ENCODE data around the gene AQP6. TPM values are rescaled to one million over a fixed set of nuclear protein-coding genes. Genes with fewer than 3 reads are reported as not detected.

Gene AQP6
- total and polyA plus RNA-seq, 8 donors = 0.18 to 0.58 (median 0.45) TPM; not detected in 5

DNA sequence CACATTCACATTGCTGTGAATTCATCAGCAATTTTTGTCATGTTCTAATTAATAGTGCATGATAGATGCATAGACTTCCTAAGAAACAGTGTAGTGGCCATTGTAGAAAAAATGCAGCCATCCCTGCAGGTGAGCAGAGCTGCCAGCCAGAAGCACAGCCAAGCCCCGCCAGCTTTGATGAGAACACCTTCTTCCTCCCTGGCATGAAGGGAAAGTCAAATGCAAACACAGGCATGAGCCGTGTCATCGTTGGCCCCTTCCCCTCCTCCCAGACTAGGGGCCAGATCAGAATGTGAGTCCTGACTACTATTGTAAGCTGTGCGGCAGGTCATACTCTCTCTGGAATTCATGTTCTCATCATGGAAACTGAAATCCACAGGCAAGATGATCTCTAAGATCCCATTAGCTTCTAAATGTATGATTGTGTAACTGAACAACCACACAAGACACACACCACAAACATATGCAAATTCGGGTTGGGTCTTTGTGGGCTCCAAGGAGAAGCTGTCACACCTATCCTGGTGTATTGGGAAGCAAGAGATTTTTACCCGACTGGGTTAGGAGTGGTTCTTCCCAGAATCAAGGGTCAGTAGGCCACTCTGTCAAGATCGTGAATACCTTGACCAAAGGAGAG, 25.0 kb upstream of the AQP6 start:
- intact Hi-C loops (cut with DNase I; ENCODE audit: low total_unique reads) = no loop called here
- DNase-seq = no peak
- TF ChIP-seq, protein P1, sequence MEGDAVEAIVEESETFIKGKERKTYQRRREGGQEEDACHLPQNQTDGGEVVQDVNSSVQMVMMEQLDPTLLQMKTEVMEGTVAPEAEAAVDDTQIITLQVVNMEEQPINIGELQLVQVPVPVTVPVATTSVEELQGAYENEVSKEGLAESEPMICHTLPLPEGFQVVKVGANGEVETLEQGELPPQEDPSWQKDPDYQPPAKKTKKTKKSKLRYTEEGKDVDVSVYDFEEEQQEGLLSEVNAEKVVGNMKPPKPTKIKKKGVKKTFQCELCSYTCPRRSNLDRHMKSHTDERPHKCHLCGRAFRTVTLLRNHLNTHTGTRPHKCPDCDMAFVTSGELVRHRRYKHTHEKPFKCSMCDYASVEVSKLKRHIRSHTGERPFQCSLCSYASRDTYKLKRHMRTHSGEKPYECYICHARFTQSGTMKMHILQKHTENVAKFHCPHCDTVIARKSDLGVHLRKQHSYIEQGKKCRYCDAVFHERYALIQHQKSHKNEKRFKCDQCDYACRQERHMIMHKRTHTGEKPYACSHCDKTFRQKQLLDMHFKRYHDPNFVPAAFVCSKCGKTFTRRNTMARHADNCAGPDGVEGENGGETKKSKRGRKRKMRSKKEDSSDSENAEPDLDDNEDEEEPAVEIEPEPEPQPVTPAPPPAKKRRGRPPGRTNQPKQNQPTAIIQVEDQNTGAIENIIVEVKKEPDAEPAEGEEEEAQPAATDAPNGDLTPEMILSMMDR (IDR thresholded peaks at IDR 0.05) = no peak
- TF ChIP-seq POLR2A (IDR thresholded peaks at IDR 0.05) = no peak
- 63 to 77% (median 69%) methylated on average over 6 to 7 of the region's 7 CpGs for WGBS, 5 donors
- Histone ChIP-seq H3K9me3 (no peaks in the 10 kb centered on the region), H3K27me3 (peaks cover 0 to 14% (median 0%) of the 10 kb centered on the region in 3 donors), H3K36me3 (no peaks in the 10 kb centered on the region), H3K4me1 (peaks cover 0 to 20% (median 16%) of the 10 kb centered on the region in 4 donors), H3K4me3 (no peak overlapping the region), H3K27ac (no peak overlapping the region)

GRCh38 chr12:49948866-49949845, 23.6 kb upstream of the AQP6 start:
- DNase-seq = no peak

GRCh38 chr12:49949866-49950265, 22.9 kb upstream of the AQP6 start:
- 93 to 100% (median 95%) methylated on average over 3 of the region's 3 CpGs for WGBS, 5 donors
- TF ChIP-seq, protein P1 (IDR thresholded peaks at IDR 0.05) = no peak
- Histone ChIP-seq H3K4me1 (peaks cover 0 to 21% (median 12%) of the 10 kb centered on the region in 4 donors), H3K36me3 (no peaks in the 10 kb centered on the region), H3K9me3 (no peaks in the 10 kb centered on the region), H3K27me3 (peaks cover 0 to 35% (median 3%) of the 10 kb centered on the region in 3 donors), H3K4me3 (no peak overlapping the region), H3K27ac (no peak overlapping the region)
- intact Hi-C loops (cut with DNase I; ENCODE audit: low total_unique reads) = no loop called here
- no peak for DNase-seq

More at GRCh38 chr12:49948866-49949845, 23.6 kb upstream of the AQP6 start:
- Histone ChIP-seq H3K27ac (no peak overlapping the region), H3K9me3 (no peaks in the 10 kb centered on the region), H3K4me3 (no peak overlapping the region), H3K36me3 (no peaks in the 10 kb centered on the region), H3K4me1 (peaks cover 0 to 21% (median 12%) of the 10 kb centered on the region in 4 donors), H3K27me3 (peaks cover 0 to 28% (median 0%) of the 10 kb centered on the region in 3 donors)
- TF ChIP-seq, protein P1 (IDR thresholded peaks at IDR 0.05) = no peak
- TF ChIP-seq POLR2A (IDR thresholded peaks at IDR 0.05) (no peak), EP300 (IDR thresholded peaks at IDR 0.05) (no peak), POLR2AphosphoS5 (IDR thresholded peaks at IDR 0.05) (no peak)
- intact Hi-C loops (cut with DNase I; ENCODE audit: low total_unique reads) = no loop called here
- WGBS, 5 donors = 81 to 90% (median 86%) methylated on average over 10 to 13 of the region's 13 CpGs

All from stomach (tissue), 9 donors.